Stimulated activated memory B cell treated with anti-CD40 and anti-IgM and Interleukin-4, amounts not matched to agents 10 μg/mL and 1 μg/mL and 100 μg/mL, for 72 hours (primary cell): ENCODE measurements around the gene ZC3H14.

Experiments
- ATAC-seq: fragments of 150-1000 bp; cut with Tn5 transposase; 2 replicates; pipeline ENCODE4 v1.10.0; 2021
- H3K27ac Mint-ChIP-seq: one replicate; pipeline ENCODE4 v1.8.0; 2022; ENCODE audit warnings: mild to moderate bottlenecking, mixed read lengths
- H3K27me3 Mint-ChIP-seq: one replicate; pipeline ENCODE4 v1.8.0; 2022; ENCODE audit warnings: mixed read lengths
- H3K36me3 Mint-ChIP-seq: one replicate; pipeline ENCODE4 v1.8.0; 2022; ENCODE audit warnings: mixed read lengths
- H3K4me1 Mint-ChIP-seq: one replicate; pipeline ENCODE4 v1.8.0; 2022; ENCODE audit warnings: mixed read lengths
- H3K4me3 Mint-ChIP-seq: one replicate; pipeline ENCODE4 v1.8.0; 2022; ENCODE audit warnings: mild to moderate bottlenecking, moderate library complexity, mixed read lengths
- H3K9me3 Mint-ChIP-seq: one replicate; pipeline ENCODE4 v1.8.0; 2022; ENCODE audit warnings: mixed read lengths

ZC3H14 gene

GRCh38 chr14:88613552-88614010 is 50.7 kb downstream of the ZC3H14 start:
- Mint-ChIP-seq H3K27ac (peak overlapping the region; percentile 48), H3K4me1 (peaks cover 11% of the 10 kb centered on the region), H3K36me3 (peaks cover 57% of the 10 kb centered on the region), H3K4me3 (no peak overlapping the region), H3K9me3 (no peaks in the 10 kb centered on the region), H3K27me3 (no peaks in the 10 kb centered on the region)
- peak; percentile 80 for ATAC-seq

GRCh38 chr14:88614218-88614907 is 51.5 kb downstream of the ZC3H14 start:
- no peak for ATAC-seq
- peaks cover 50% of the 10 kb centered on the region for H3K36me3 Mint-ChIP-seq
- no peak overlapping the region for H3K4me3 Mint-ChIP-seq
- H3K27me3 Mint-ChIP-seq = no peaks in the 10 kb centered on the region
- peaks cover 11% of the 10 kb centered on the region for H3K4me1 Mint-ChIP-seq
- no peaks in the 10 kb centered on the region for H3K9me3 Mint-ChIP-seq
- peak overlapping the region; percentile 48 for H3K27ac Mint-ChIP-seq

GRCh38 chr14:88616697-88617096 is 53.9 kb downstream of the ZC3H14 start:
- ATAC-seq = no peak
- Mint-ChIP-seq H3K27ac (peak overlapping the region; percentile 51), H3K4me1 (peaks cover 9% of the 10 kb centered on the region), H3K9me3 (no peaks in the 10 kb centered on the region), H3K4me3 (no peak overlapping the region), H3K36me3 (peaks cover 34% of the 10 kb centered on the region), H3K27me3 (no peaks in the 10 kb centered on the region)

GRCh38 chr14:88617479-88617878 is 54.6 kb downstream of the ZC3H14 start:
- no peaks in the 10 kb centered on the region for H3K9me3 Mint-ChIP-seq
- no peak overlapping the region for H3K4me3 Mint-ChIP-seq
- H3K4me1 Mint-ChIP-seq = peaks cover 5% of the 10 kb centered on the region
- no peak for ATAC-seq
- no peaks in the 10 kb centered on the region for H3K27me3 Mint-ChIP-seq
- peaks cover 36% of the 10 kb centered on the region for H3K36me3 Mint-ChIP-seq
- no peak overlapping the region for H3K27ac Mint-ChIP-seq

GRCh38 chr14:88618476-88618875 is 55.6 kb downstream of the ZC3H14 start:
- peaks cover 32% of the 10 kb centered on the region for H3K36me3 Mint-ChIP-seq
- H3K27ac Mint-ChIP-seq = no peak overlapping the region
- H3K9me3 Mint-ChIP-seq = no peaks in the 10 kb centered on the region
- ATAC-seq = no peak
- no peaks in the 10 kb centered on the region for H3K4me1 Mint-ChIP-seq
- no peak overlapping the region for H3K4me3 Mint-ChIP-seq
- no peaks in the 10 kb centered on the region for H3K27me3 Mint-ChIP-seq

- Mint-ChIP-seq H3K27me3 (no peaks in the 10 kb centered on the region), H3K36me3 (peaks cover 38% of the 10 kb centered on the region), H3K4me3 (no peak overlapping the region), H3K9me3 (no peaks in the 10 kb centered on the region), H3K4me1 (no peaks in the 10 kb centered on the region), H3K27ac (no peak overlapping the region)
- no peak for ATAC-seq
Observed at GRCh38 chr14:88621100-88621499, 58.3 kb downstream of the ZC3H14 start.

- no peaks in the 10 kb centered on the region for H3K27me3 Mint-ChIP-seq
Observed at GRCh38 chr14:88625671-88626070, 62.8 kb downstream of the ZC3H14 start.

GRCh38 chr14:88628033-88628432 is 65.2 kb downstream of the ZC3H14 start:
- peaks cover 17% of the 10 kb centered on the region for H3K36me3 Mint-ChIP-seq
- H3K27ac Mint-ChIP-seq = no peak overlapping the region
- H3K27me3 Mint-ChIP-seq = no peaks in the 10 kb centered on the region
- no peak for ATAC-seq
- H3K9me3 Mint-ChIP-seq = no peaks in the 10 kb centered on the region
- H3K4me1 Mint-ChIP-seq = no peaks in the 10 kb centered on the region
- no peak overlapping the region for H3K4me3 Mint-ChIP-seq

More at GRCh38 chr14:88625671-88626070, 62.8 kb downstream of the ZC3H14 start:
- H3K4me3 Mint-ChIP-seq = no peak overlapping the region
- ATAC-seq = no peak
- H3K27ac Mint-ChIP-seq = no peak overlapping the region
- H3K4me1 Mint-ChIP-seq = no peaks in the 10 kb centered on the region
- peaks cover 24% of the 10 kb centered on the region for H3K36me3 Mint-ChIP-seq
- no peaks in the 10 kb centered on the region for H3K9me3 Mint-ChIP-seq

- no peak for ATAC-seq
- Mint-ChIP-seq H3K36me3 (peaks cover 17% of the 10 kb centered on the region), H3K9me3 (no peaks in the 10 kb centered on the region), H3K27me3 (no peaks in the 10 kb centered on the region), H3K4me1 (no peaks in the 10 kb centered on the region), H3K27ac (no peak overlapping the region), H3K4me3 (no peak overlapping the region)
Observed at GRCh38 chr14:88628462-88628861, 65.6 kb downstream of the ZC3H14 start.

GRCh38 chr14:88630565-88630964 is 67.7 kb downstream of the ZC3H14 start:
- no peak overlapping the region for H3K4me3 Mint-ChIP-seq
- peaks cover 13% of the 10 kb centered on the region for H3K36me3 Mint-ChIP-seq
- no peak for ATAC-seq
- H3K27me3 Mint-ChIP-seq = no peaks in the 10 kb centered on the region
- no peak overlapping the region for H3K27ac Mint-ChIP-seq
- H3K4me1 Mint-ChIP-seq = no peaks in the 10 kb centered on the region
- no peaks in the 10 kb centered on the region for H3K9me3 Mint-ChIP-seq

GRCh38 chr14:88631091-88631490 is 68.3 kb downstream of the ZC3H14 start:
- no peak for ATAC-seq
- H3K4me3 Mint-ChIP-seq = no peak overlapping the region
- no peak overlapping the region for H3K27ac Mint-ChIP-seq
- H3K4me1 Mint-ChIP-seq = no peaks in the 10 kb centered on the region
- H3K36me3 Mint-ChIP-seq = peaks cover 13% of the 10 kb centered on the region
- H3K27me3 Mint-ChIP-seq = no peaks in the 10 kb centered on the region
- H3K9me3 Mint-ChIP-seq = no peaks in the 10 kb centered on the region

- Mint-ChIP-seq H3K36me3 (peaks cover 27% of the 10 kb centered on the region), H3K9me3 (no peaks in the 10 kb centered on the region), H3K4me1 (no peaks in the 10 kb centered on the region), H3K4me3 (no peak overlapping the region), H3K27me3 (no peaks in the 10 kb centered on the region), H3K27ac (no peak overlapping the region)
- no peak for ATAC-seq
Observed at GRCh38 chr14:88632512-88632911, 69.7 kb downstream of the ZC3H14 start.

GRCh38 chr14:88639221-88639620 is 76.4 kb downstream of the ZC3H14 start:
- Mint-ChIP-seq H3K27ac (no peak overlapping the region), H3K4me3 (no peak overlapping the region), H3K27me3 (no peaks in the 10 kb centered on the region), H3K36me3 (peaks cover 70% of the 10 kb centered on the region), H3K4me1 (no peaks in the 10 kb centered on the region), H3K9me3 (peaks cover 13% of the 10 kb centered on the region)
- no peak for ATAC-seq

GRCh38 chr14:88660056-88660455 is 97.2 kb downstream of the ZC3H14 start:
- peaks cover 6% of the 10 kb centered on the region for H3K9me3 Mint-ChIP-seq
- no peak overlapping the region for H3K27ac Mint-ChIP-seq

GRCh38 chr14:88667555-88668273 is 104.9 kb downstream of the ZC3H14 start:
- Mint-ChIP-seq H3K36me3 (peaks cover 25% of the 10 kb centered on the region), H3K4me1 (peaks cover 41% of the 10 kb centered on the region), H3K27me3 (no peaks in the 10 kb centered on the region), H3K27ac (peak overlapping the region; percentile 61), H3K4me3 (peak overlapping the region; percentile 58), H3K9me3 (peaks cover 14% of the 10 kb centered on the region)
- ATAC-seq = peak; percentile 87

More at GRCh38 chr14:88660056-88660455, 97.2 kb downstream of the ZC3H14 start:
- Mint-ChIP-seq H3K36me3 (peaks cover 46% of the 10 kb centered on the region), H3K4me1 (no peaks in the 10 kb centered on the region), H3K27me3 (no peaks in the 10 kb centered on the region), H3K4me3 (no peak overlapping the region)
- no peak for ATAC-seq
